MM.1S (cell line): ENCODE data around the gene CANT1.
"Not testable (repeated sequence)": the region's sequence is repeated elsewhere in the genome, so short reads cannot be mapped to it uniquely, and the experiment has no call there.

ENCODE experiments used
- DNase-seq: peaks from one replicate; pipeline ENCODE4 v3.0.0-alpha.2; 2015
- H2AFZ ChIP-seq: fragments of 300-600 bp; sonication (generic); 2 replicates; pipeline ENCODE4 v1.6.0; 2016; ENCODE audit warnings: antibody characterized with exemption, low read length
- H3F3A ChIP-seq: fragments of 300-600 bp; sonication (generic); 2 replicates; pipeline ENCODE4 v1.6.1; 2016; ENCODE audit warnings: mild to moderate bottlenecking, antibody characterized with exemption, low read length, moderate library complexity, mixed read lengths; ENCODE audit not compliant: insufficient read depth
- H3K27ac ChIP-seq: fragments of 300-600 bp; sonication (generic); 2 replicates; pipeline ENCODE4 v1.5.1; 2016; ENCODE audit warnings: mild to moderate bottlenecking, low read length
- H3K27me3 ChIP-seq: fragments of 300-600 bp; sonication (generic); replicated peaks from 2 replicates; pipeline ENCODE4 v1.6.0; 2016; ENCODE audit warnings: low read length; ENCODE audit not compliant: insufficient read depth
- H3K36me3 ChIP-seq: fragments of 300-600 bp; sonication (generic); replicated peaks from 2 replicates; pipeline ENCODE4 v1.6.1; 2016; ENCODE audit warnings: mild to moderate bottlenecking, low read length, mixed read lengths; ENCODE audit not compliant: insufficient read depth
- H3K4me1 ChIP-seq: fragments of 300-600 bp; sonication (generic); 2 replicates; pipeline ENCODE4 v1.6.1; 2016; ENCODE audit warnings: low read length, mixed read lengths
- H3K4me2 ChIP-seq: fragments of 300-600 bp; sonication (generic); 2 replicates; pipeline ENCODE4 v1.6.0; 2016; ENCODE audit warnings: low read depth, low read length
- H3K4me3 ChIP-seq: fragments of 300-600 bp; sonication (generic); 2 replicates; pipeline ENCODE4 v1.5.1; 2016; ENCODE audit warnings: low read length, mixed read lengths
- H3K79me2 ChIP-seq: fragments of 300-600 bp; sonication (generic); 2 replicates; pipeline ENCODE4 v1.6.1; 2016; ENCODE audit warnings: mixed run types, low read length, mixed read lengths
- H3K9ac ChIP-seq: fragments of 300-600 bp; sonication (generic); 2 replicates; pipeline ENCODE4 v1.6.1; 2016; ENCODE audit warnings: low read length, mixed read lengths
- H3K9me2 ChIP-seq: fragments of 300-600 bp; sonication (generic); replicated peaks from 2 replicates; pipeline ENCODE4 v1.6.1; 2016; ENCODE audit warnings: mild to moderate bottlenecking, low read length, mixed read lengths; ENCODE audit not compliant: insufficient read depth
- H3K9me3 ChIP-seq: fragments of 300-600 bp; sonication (generic); replicated peaks from 2 replicates; pipeline ENCODE4 v1.6.1; 2016; ENCODE audit warnings: mild to moderate bottlenecking, low read length, mixed read lengths; ENCODE audit not compliant: insufficient read depth
- H4K20me1 ChIP-seq: fragments of 300-600 bp; sonication (generic); 2 replicates; pipeline ENCODE4 v1.6.1; 2016; ENCODE audit warnings: mild to moderate bottlenecking, low read length, moderate library complexity, mixed read lengths; ENCODE audit not compliant: insufficient read depth
- CTCF ChIP-seq: fragments of 300-600 bp; sonication (generic); IDR thresholded peaks from 2 replicates; pipeline ENCODE4 v1.5.1; 2016; ENCODE audit warnings: antibody characterized with exemption, low read length, mixed read lengths
- EZH2 ChIP-seq: fragments of 300-600 bp; sonication (generic); optimal IDR thresholded peaks from 2 replicates; pipeline ENCODE3; 2017; ENCODE audit warnings: low read depth, mild to moderate bottlenecking, antibody characterized with exemption, low read length, mixed read lengths
- EZH2phosphoT487 ChIP-seq: fragments of 300-600 bp; sonication (generic); IDR thresholded peaks from 2 replicates; pipeline ENCODE4 v1.6.1; 2018; ENCODE audit warnings: antibody characterized with exemption, low read length

CANT1 gene

DNA sequence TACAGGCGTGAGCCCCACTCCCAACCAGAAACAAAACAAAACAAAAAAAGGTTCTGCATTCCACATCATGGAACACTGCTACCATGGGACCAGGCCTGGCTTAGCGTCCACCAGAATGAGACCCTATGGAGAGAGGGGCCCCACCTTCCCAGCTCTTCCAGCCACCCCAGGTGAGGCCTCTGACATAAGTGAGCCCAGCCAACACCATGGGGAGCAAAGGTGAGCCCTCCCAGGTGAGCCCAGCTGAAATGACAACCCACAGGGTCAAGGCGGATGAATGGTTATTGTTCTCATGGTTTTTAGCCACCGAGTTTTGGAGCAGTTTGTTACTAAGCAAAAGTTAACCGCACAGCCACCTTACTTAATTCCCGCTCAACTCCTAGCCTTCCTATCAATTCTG, 46.2 kb downstream of the CANT1 start:
- Histone ChIP-seq H3K27me3 (no peaks in the 10 kb centered on the region), H3K9ac (no peak overlapping the region), H3K9me2 (no peaks in the 10 kb centered on the region), H3K9me3 (no peaks in the 10 kb centered on the region), H3K36me3 (no peaks in the 10 kb centered on the region), H3K4me3 (no peak overlapping the region), H3K4me1 (peaks cover 15% of the 10 kb centered on the region), H3K27ac (no peak overlapping the region), H4K20me1 (no peaks in the 10 kb centered on the region), H2AFZ (no peak overlapping the region), H3K4me2 (no peak overlapping the region), H3K79me2 (no peaks in the 10 kb centered on the region), H3F3A (no peaks in the 10 kb centered on the region)
- no peak for DNase-seq
- TF ChIP-seq EZH2 (no peak), CTCF (no peak)

DNA sequence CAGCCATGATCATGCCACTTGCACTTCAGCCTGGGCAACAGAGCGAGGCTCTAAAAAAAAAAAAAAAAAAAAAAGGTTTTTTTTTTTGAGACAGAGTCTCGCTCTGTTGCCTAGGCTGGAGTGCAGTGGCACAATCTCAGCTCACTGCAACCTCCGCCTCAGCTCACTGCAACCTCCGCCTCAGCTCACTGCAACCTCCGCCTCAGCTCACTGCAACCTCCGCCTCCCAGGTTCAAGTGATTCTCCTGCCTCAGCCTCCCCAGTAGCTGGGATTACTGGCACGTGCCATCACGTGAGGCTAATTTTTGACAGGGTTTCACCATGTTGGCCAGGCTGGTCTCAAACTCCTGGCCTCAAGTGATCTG, 46.6 kb downstream of the CANT1 start:
- H4K20me1 ChIP-seq, H3K27ac ChIP-seq, DNase-seq, H3F3A ChIP-seq, H3K4me2 ChIP-seq, H3K9me3 ChIP-seq, H3K9me2 ChIP-seq, H3K9ac ChIP-seq, H2AFZ ChIP-seq, H3K27me3 ChIP-seq, H3K79me2 ChIP-seq, H3K4me3 ChIP-seq, H3K36me3 ChIP-seq: not testable (repeated sequence)
- peaks cover 15% of the 10 kb centered on the region for H3K4me1 ChIP-seq

DNA sequence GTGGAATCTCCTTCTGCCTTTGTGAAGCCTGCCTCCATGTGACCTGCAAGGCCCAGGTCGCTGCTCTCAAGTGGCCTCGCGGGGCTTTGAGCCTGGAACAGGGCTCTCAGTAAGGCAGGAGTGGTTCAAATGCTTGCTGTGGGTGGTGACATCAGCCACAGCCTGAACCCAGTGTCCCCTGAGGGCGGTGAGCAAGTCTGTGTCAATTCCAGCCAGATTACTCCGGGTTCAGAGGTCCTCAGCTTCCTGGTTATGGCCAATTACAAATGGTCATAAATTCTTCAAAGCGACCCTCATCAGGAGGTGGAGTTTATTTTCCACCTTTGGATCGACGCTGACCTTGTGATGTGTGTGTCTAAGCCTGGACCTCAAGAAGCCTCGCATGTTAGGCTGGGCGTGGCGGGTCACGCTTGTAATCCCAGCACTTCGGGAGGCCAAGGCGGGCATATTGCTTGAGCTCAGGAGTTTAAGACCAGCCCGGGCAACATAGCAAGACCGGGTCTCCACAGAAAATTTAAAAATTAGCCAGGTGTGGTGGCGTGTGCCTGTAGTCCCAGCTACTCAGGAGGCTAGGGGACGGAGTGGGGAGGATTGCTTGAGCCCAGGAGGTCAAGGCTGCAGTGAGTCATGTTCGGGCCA, 47.1 kb downstream of the CANT1 start:
- no peak overlapping the region for H3K27ac ChIP-seq
- no peak for TF ChIP-seq EZH2phosphoT487
- TF ChIP-seq CTCF, result no peak
- no peak for TF ChIP-seq EZH2
- H3K4me3 ChIP-seq, result no peak overlapping the region
- H3K4me1 ChIP-seq, result peaks cover 15% of the 10 kb centered on the region
- no peaks in the 10 kb centered on the region for H3K9me2 ChIP-seq
- no peaks in the 10 kb centered on the region for H3F3A ChIP-seq
- H3K4me2 ChIP-seq, result no peak overlapping the region
- no peak for DNase-seq
- no peak overlapping the region for H3K9ac ChIP-seq
- no peaks in the 10 kb centered on the region for H3K79me2 ChIP-seq
- H3K36me3 ChIP-seq, result no peaks in the 10 kb centered on the region
- no peaks in the 10 kb centered on the region for H3K27me3 ChIP-seq
- no peaks in the 10 kb centered on the region for H3K9me3 ChIP-seq
- H2AFZ ChIP-seq, result no peak overlapping the region
- no peaks in the 10 kb centered on the region for H4K20me1 ChIP-seq

DNA sequence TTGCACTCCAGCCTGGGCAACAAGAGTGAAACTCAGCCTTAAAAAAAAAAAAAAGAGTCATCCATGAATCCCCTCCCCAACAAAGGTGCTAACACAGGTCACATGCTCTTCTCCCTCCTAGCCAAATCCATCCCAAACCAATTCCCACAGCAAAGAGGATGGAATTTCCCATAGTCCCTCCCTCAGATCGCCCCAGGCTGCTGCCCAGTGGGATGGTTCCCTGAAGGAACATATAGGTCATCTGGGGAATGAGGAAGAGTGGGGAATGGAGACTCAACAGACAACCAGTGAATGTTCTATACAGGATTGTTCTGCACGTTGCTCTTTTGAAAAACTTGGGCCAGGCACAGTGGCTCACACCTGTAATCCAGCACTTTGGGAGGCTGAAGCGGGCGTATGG, 48.0 kb downstream of the CANT1 start:
- Histone ChIP-seq H3K36me3 (no peaks in the 10 kb centered on the region), H3K4me2 (no peak overlapping the region), H3K79me2 (no peaks in the 10 kb centered on the region), H3K27me3 (peaks cover 8% of the 10 kb centered on the region; the same call in 1 of the 2 replicates), H3F3A (no peaks in the 10 kb centered on the region), H2AFZ (no peak overlapping the region), H3K4me3 (no peak overlapping the region), H3K9me3 (no peaks in the 10 kb centered on the region), H3K9ac (no peak overlapping the region), H3K27ac (no peak overlapping the region), H4K20me1 (no peaks in the 10 kb centered on the region), H3K4me1 (peaks cover 15% of the 10 kb centered on the region), H3K9me2 (no peaks in the 10 kb centered on the region)
- TF ChIP-seq EZH2phosphoT487 (no peak), CTCF (no peak), EZH2 (no peak)
- no peak for DNase-seq
